ENCODE measurements around the gene ITGB6.
"Not testable (repeated sequence)": the region's sequence is repeated elsewhere in the genome, so short reads cannot be mapped to it uniquely, and the experiment has no call there.

The ITGB6 gene

GRCh38 chr2:160181146-160181836 lies 18.8 kb downstream of the ITGB6 start:
- not testable (repeated sequence) for DNase-seq (ENCODE audit: low read depth in 3 of 3)

GRCh38 chr2:160180690-160181089 lies 19.4 kb downstream of the ITGB6 start:
- DNase-seq (ENCODE audit: low read depth in 3 of 3) = not testable (repeated sequence)

DNA sequence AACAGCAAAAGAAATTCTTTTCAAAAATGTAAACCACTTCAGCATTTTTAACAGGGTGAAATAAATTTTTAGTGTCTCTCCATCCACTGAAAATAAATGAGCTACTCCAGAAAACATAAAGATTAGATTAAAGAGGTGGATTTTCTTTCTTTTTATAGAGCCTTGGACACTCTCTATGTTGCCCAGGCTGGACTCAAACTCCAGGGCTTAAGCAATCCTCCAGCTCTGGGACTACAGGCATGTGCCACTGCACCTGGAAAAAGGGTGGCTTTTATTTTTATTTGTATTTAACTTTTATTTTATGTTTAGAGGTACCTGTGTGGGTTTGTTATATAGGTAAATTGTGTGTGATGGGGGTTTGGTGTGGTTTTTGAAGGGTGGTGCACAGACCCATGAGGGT lies 19.9 kb downstream of the ITGB6 start:
- no peak for DNase-seq (ENCODE audit: low read depth in 3 of 3)

GRCh38 chr2:160175169-160176134 lies 24.6 kb downstream of the ITGB6 start:
- no peak for DNase-seq (ENCODE audit: low read depth in 3 of 3)

DNA sequence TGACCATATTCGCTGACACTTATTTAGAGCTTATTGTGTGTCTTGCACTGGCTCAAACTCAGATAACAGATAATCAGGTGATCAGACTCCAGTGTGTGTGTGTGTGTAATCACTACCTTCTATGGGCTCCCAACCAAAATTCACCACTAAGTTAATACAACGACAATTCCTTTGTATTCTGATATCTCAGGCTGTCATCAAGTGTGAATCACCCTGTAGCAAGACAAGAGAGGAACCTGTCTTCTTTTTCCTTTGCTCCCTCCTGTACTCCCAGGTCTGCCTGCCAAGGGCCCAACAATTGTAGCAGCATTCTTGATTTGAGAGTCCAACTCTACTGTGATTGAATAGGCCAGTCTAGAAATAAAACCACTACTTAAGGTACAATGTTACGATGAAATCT lies 25.8 kb downstream of the ITGB6 start:
- DNase-seq (ENCODE audit: low read depth in 3 of 3) = no peak

- DNase-seq (ENCODE audit: low read depth in 3 of 3) = no peak
These were observed 30.1 kb downstream of the ITGB6 start for GRCh38 chr2:160169988-160170387.

DNA sequence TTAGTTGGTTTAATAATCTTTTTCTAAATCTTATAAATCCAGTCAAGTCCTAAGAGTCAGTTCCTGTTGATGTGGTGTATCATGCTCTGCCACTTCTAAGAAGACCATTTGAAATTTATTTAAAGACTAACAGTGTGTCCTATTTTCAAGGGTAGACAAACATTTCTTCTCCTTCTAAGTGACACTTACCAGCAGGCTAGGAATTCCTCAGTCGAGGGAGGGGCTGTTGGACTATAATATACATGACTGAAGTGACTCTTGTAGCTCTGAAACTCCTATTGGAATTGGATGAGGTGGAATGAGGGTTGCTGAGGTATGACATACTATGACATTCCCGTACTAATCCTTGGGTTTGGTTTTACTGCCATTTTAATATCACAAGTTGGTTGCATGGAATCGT lies 30.6 kb downstream of the ITGB6 start:
- no peak for DNase-seq (ENCODE audit: low read depth in 3 of 3)

GRCh38 chr2:160168878-160169277 lies 31.2 kb downstream of the ITGB6 start:
- no peak for DNase-seq (ENCODE audit: low read depth in 3 of 3)

GRCh38 chr2:160167089-160167740 lies 32.9 kb downstream of the ITGB6 start:
- no peak for DNase-seq (ENCODE audit: low read depth in 3 of 3)

DNA sequence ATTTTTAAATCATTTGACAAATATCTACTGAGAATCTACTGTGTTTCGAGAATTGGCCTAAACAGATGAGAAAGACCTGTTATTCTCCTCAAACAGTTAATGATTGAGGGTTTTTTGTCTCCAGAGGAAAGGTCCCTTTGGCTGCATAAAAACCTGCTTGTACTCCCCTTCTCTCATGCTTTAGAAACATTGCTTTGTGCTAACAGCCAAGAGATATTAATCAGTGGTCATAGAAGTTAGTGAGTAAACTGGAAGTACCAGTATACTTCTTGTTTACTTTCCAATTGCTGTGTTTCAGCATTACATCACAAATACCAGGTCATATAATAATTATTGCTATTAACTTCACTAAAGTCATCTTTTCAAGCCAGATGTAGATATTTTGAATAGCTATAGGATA lies 34.1 kb downstream of the ITGB6 start:
- DNase-seq (ENCODE audit: low read depth in 3 of 3) = no peak

- DNase-seq (ENCODE audit: low read depth in 3 of 3) = no peak
These were observed 35.0 kb downstream of the ITGB6 start for GRCh38 chr2:160165081-160165480.

- no peak for DNase-seq (ENCODE audit: low read depth in 3 of 3)
These were observed 41.9 kb downstream of the ITGB6 start for GRCh38 chr2:160157861-160158829.

GRCh38 chr2:160156665-160157064 lies 43.4 kb downstream of the ITGB6 start:
- DNase-seq (ENCODE audit: low read depth in 3 of 3) = no peak

DNA sequence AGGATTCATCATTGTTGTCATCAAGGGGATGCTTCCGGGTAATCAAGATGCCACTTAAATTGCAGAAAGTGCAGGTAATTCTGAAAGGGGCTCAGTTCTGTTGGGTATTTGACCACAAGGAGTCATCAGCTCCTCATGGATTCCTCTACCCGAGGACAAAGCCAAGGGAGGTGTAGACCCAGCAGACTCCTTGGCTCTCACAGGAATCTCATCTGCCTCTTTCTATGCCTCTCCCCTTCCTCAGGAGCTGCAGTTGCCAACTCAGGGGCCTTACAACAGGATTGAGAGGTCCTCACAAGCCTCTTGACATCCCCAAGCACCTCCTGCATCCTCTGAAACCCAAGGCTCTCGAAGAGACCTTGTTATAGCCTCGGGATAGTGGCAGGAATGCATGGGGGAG lies 44.0 kb downstream of the ITGB6 start:
- DNase-seq (ENCODE audit: low read depth in 3 of 3) = no peak

- not testable (repeated sequence) for DNase-seq (ENCODE audit: low read depth in 3 of 3)
These were observed 51.7 kb downstream of the ITGB6 start for GRCh38 chr2:160148419-160148818.

GRCh38 chr2:160145471-160145870 lies 54.6 kb downstream of the ITGB6 start:
- no peak for DNase-seq (ENCODE audit: low read depth in 3 of 3)

GRCh38 chr2:160144280-160144990 lies 55.6 kb downstream of the ITGB6 start:
- DNase-seq (ENCODE audit: low read depth in 3 of 3) = no peak

- no peak for DNase-seq (ENCODE audit: low read depth in 3 of 3)
These were observed 57.6 kb downstream of the ITGB6 start for GRCh38 chr2:160142472-160142871.

DNA sequence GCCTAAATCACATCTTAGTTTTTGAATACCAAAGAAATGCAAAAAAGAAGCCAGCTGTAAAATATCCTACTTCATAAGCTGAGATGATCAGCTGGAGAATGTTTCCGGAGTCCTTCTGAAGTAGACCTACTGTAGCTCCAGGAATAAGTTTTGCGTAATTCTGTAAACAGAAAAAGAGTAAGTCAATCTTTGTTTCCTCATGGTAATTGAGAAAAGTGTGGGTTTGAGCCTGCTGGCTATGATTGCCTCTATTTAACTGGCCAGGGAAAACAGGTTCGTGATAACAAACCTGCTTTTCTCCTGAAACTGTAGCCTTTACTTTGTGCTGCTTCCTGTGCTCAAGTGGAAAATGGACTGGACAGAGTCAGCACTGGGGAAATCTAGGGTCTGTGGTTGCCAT lies 58.2 kb downstream of the ITGB6 start:
- DNase-seq (ENCODE audit: low read depth in 3 of 3) = no peak

DNA sequence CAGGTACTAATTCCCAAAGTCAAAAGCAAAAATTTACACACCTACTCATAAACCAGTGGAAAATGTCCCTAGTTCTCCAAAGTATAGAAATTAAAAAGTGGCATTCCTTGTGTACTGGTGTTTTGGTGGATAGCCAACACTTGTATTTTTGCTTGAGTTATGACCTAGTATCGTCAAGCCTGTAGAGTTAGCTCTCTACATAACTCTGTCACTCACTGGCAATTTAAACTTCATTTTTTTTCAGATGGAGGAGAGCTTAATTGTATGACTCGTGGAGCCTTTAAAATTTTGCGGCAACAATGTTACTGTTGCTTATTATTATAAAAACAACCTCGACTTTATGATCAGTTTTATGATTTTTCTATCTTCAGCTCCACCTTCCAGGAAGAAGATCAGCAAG lies 58.7 kb downstream of the ITGB6 start:
- DNase-seq (ENCODE audit: low read depth in 3 of 3) = no peak

GRCh38 chr2:160140471-160140870 lies 59.6 kb downstream of the ITGB6 start:
- DNase-seq (ENCODE audit: low read depth in 3 of 3) = no peak
